Measurements from ENCODE around the gene ARNT2.

- TF ChIP-seq CTCF (IDR thresholded peaks at IDR 0.05) (no peak), POLR2A (IDR thresholded peaks at IDR 0.05) (no peak)
Observed at GRCh38 chr15:80638553-80639167, 234.5 kb downstream of the ARNT2 start.
